Inferior parietal cortex (tissue), 1 donor: Measurements from ENCODE around the gene NXPH1.

Source experiments
- DNase-seq: peaks from one replicate; pipeline ENCODE4 v3.0.0-alpha.2; 2016; ENCODE audit errors: extremely low spot score

Gene NXPH1

DNA sequence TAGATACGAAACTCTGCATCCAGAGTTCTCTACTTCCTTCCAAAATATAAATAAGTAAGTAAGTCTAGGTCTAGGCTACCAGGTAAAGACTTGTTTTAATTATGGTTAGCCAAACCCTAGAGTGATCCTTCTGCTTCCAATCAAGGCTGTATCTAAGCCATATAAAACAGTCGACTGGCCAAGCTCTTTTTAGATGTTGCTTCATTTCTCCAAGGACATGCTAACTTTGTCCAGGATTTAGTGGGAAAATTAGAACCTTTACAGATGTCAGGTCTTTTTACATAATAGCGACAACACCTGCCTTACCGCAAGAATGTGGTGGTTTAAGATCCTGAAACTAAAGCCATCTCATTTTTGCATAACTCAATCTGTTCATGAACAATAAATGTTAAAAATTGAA, 156.8 kb downstream of the NXPH1 start:
- DNase-seq, result no peak

DNA sequence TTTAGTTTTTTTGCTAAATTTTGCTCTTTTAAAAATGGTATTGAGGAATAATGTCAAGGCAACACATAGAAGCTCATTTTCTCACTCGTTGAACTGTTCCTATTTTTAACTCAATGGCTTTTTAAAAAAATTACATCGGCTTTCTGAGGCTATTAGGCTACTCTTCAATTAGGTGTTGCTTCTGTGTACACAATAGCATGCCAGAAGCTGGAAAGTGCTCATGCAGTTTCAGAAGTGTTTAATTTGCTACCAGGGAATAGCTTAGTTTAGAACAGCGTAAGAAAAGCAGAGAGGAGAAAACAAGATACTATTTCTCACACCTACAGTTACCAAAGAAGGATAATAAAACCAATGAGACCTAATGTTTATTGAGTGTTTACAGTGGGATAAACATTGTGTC, 157.4 kb downstream of the NXPH1 start:
- DNase-seq, result no peak

DNA sequence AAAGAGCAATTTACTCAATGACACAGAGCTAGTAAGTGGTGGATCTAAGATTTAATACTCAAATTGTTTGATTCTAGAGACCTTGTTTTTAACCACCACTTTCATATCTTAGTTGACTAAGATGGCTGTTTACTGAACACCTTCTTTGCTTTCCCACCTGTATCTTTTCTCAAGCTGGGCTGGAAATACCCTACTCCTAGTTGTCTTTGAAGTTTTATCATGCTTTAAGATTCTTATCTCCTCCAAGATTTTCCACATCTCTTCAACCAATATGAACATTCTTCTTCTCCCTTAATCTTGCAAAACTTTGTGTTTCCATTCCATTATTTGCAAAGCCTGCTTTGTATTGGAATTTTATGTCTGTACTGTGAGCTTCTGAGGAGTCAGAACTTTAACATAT, 157.9 kb downstream of the NXPH1 start:
- DNase-seq, result no peak

DNA sequence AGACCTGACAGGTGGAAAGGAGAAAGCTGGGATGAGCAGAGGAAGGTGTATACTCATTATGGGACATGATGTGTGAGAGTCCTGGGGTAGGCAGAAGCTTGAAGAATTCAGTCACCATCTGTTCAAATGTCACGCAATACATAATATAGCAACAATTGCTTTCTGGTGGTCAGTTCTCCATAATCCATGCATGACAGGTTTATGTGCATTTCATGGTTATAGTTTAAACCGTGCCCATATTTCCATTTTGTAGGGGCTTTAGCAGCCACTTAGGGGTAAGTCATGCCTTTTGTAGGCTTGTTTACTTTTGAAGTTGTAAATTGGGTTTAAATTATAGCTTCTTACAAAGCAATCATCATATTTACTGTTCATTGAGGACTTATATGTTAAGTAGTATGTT, 158.8 kb downstream of the NXPH1 start:
- DNase-seq, result no peak

DNA sequence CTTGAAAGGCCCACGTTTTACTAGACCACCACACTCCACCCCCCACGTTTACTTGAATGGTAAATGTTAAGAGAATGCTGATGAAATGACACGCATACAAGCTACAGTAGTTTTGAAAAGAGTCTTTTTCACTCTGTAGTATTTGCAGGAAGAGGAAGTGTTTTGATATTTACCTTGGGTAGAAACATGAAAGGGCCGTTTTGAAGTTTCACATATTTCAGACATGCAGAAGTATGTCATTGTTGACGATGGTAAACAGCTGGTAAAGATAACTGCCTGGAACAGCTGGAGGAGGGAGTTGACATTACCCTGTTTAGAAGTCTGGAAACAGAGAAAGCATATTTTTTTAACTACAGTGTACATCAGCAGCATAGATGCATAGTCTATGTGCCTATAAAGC, 160.7 kb downstream of the NXPH1 start:
- DNase-seq, result no peak

DNA sequence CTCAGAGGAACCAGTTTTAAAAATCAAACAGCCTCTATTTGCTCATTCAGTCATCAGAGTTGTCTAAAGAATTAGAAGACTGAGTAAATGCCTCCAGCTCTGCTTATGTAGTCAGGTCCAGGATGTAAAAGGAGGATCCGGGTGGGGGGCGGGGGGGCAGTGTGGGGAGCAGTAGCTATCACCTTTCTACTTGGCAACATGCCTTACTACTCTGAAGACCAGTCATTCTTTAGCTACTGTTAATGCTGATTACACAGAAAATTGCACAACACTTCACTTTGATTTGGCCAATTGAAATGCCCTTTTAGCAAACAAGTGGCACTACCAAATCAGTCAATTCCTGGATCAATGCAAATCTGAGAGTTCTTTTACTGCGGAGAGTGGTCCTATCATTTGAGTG, 164.2 kb downstream of the NXPH1 start:
- DNase-seq, result no peak

DNA sequence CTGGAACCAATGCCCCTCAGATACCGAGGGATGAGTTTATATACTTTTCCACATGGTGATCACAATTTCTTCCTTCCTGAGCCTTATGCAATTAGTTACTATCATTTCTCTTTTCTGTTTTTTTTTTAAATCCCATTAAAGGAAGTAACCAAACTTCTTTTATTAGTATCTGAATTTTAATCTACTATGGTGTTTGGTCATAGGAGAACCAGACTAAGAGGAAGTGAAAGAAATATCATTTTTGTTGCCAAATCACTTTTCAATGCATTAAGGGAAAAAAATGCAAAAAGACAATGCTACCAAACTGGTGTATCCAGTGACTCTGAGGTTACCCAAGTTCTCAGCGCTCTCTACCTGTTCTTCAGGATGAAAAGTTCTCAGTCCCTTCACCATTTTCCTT, 167.7 kb downstream of the NXPH1 start:
- DNase-seq, result no peak

DNA sequence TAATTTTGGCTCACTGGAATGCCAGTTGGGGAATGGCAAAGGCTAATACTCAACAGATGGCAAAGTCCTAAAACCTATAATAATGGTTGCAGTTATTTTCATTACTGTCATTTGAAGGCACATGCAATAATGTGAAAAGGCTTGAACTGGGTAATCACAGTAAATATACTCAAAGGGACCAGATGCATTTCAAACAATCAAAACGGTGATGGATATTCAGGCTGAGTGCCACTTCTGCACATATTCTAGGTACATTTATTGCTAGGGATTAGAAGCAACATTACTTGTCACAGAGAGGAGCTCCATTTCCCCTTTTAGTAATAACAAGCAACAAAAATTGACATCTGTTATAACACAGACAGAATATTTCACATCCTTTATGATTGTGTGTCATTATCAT, 171.8 kb downstream of the NXPH1 start:
- DNase-seq, result no peak

DNA sequence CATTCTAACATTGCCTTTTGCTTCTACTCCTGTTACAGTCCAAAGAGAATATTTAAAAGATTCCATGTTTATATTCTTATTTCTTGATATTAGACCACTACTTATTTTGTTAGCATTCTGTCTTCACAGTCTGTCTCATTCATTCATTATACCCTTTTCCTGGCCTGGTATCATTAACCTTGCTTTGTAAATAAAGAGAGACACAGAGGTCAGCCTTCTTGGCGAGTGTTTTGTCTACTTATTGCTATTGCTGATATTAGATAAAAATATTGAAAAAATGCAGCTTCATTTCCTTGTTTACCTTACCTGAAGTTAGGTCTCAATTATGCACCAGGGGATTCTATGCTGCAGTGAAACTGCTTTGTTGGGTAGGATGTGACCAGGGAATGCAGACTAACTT, 179.2 kb downstream of the NXPH1 start:
- DNase-seq, result no peak

DNA sequence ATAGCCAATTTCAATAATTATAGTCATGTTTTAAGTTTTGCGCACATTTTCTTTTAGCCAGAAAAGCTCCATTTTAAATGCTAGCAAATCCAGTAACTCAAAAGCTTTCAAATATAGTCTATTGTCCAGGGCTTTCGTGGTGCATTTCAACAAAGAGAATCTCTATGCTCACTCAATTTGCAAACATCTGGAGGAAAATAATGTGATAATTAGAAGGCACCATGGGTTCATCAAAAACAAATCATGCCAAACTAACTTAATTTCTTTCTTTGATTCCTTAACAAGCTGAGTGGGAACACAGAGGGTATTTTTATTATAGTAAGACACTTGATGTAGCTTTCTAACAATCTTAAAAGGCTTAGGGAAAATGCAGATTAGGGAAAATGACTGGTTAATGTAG, 179.8 kb downstream of the NXPH1 start:
- DNase-seq, result no peak

DNA sequence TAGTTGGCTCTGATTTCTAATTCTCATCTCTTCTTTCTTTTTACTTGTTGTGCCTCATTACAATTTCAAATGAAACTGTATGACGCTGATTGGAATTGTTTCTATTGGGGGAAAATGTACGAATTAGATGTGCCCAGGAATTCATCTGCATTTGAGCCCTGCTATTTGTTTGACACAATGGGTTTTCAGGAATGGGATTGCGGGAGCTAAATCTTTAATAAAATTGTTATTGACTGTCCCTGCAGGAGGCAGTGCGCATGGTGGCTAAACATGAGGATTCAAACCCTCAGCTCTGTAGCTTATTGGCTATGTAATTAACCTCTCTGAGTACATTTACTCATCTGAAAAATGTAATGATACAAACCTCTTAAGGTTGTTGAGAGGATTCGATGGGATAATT, 181.6 kb downstream of the NXPH1 start:
- no peak for DNase-seq

DNA sequence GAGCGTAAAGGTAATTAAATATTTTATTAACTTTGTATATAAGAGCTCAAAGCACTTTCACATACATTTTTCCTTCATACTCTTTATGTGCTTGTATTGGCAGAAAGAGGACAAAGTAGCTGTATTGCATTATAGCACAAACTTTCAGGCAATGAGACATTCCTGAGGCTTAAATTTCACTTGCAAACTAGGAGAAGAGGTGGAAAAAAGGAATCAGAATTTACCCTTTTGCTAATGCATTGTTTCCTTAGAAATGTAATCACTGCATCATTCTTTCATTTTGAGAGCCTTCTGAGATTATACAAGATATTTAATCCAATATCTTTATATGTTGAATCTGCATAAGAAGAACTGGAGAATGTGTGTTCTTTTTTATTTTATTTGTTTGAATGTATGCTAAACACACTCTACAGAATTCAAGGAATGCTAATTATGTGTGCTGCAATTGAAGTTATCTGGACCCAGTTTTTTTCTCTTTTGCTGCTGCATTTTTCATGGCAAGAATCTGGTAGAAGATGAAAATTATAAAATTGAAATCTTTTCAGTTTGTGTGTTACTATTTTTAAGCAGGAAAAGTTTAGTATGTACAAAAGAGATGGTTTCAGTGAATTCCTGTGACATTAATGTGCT, 185.1 kb downstream of the NXPH1 start:
- no peak for DNase-seq

DNA sequence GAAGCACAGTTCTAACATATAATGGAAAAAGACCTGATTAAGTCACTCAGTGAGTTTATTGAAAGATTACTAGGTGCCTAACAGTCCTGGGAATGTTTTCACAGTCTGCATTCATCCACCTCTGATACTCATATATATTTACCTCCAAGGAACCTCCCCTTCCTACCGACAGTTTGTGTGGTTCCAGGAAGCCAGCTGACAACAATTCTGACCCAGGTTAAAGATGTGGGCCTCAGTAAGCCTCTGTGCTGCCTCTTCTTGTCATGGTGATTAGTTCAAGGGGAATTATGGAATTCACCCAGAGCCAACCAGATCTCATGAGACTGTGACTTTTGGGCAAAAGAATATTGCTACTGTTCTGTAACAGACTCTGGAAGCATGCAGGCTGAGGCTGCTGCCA, 186.8 kb downstream of the NXPH1 start:
- DNase-seq, result no peak

DNA sequence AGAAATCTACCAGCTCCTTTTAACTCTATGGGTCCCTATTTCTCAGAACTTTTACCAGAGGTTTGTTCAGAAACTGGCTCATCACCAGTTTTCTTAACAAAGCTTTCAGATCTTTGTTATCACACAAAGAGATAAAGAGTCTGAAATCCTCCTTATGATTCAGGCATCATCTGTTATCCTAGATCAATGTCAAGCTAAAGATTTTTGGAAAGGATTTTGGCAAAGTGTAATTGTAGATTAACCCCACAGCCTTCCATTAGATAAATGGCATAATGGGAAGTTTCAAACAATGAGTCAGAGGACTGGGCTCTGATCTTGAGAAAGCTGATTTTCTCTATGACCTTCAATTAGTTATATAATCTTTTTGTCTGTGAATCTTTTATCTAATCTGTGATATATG, 192.2 kb downstream of the NXPH1 start:
- DNase-seq, result no peak

DNA sequence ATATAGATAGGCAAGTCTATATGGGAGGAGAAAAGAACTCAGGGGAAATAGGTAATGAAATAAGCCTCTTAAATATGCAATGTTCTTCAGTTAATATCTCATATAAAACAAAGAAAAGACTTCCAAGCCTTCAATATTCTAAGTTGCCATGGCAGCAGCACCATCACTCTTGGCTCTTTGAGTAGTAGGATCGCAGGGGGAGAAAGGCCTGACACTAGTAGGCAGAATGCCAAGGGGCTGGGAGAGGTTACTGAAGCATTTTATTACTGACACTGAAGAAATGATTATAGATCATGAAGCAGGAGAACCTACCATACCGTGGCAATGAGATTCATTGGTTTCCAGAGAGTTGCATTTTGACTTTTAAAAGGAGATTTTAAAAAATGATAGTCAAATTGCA, 193.9 kb downstream of the NXPH1 start:
- DNase-seq, result no peak

DNA sequence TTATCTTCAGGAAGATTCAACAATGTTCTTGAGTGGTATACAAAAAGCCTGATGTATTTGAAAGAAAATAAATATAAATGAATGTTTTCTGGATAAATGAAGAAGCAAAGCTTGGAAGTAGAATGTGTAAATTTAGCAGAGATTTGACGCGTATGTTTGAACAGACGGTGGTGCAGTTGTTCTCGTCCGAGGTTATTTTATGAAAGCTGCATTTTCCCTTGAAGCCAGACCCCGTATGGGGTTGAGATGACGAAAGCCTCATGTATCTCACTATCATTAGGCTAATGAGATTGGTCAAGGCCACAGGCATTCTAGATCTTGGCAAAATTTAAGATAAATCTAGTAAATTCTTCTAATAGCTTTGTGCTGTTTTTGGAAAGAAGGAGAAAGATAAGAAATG, 195.2 kb downstream of the NXPH1 start:
- DNase-seq, result no peak

DNA sequence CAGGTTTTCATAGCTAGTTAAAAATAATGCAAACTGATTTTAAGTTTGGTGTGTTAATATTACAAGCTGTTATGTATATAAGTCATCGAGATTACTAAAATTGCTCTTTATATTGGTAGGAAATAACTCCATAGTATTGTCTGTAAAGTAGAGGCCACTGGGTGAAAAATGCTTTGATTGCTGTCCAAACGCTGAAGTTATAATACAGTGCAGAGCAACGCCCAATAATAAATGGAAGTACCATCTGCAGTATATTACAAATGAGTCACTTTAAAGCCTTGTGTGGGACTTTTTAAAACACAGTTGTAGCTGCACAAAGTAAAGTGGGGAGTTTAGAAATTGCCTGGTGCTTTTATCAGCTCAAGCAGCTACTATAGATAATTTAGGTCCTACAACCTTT, 196.1 kb downstream of the NXPH1 start:
- DNase-seq, result no peak

DNA sequence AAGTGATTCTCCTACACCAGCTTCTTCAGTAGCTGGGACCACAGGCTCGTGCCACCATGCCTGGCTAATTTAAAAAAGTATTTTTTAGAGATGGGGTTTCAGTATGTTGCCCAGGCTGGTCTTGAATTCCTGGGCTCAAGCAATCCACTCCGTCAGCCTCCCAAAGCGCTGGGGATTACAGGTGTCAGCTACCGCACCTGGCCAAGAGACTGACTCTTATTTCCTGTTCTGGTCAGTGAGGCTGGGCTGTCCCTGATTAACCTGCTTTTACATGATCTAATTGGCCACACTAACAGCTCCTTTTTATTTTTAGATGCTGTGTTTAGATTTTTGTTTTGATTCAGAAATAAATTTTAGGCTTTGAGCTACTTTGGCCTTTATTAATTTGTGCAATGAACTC, 203.9 kb downstream of the NXPH1 start:
- DNase-seq, result no peak

DNA sequence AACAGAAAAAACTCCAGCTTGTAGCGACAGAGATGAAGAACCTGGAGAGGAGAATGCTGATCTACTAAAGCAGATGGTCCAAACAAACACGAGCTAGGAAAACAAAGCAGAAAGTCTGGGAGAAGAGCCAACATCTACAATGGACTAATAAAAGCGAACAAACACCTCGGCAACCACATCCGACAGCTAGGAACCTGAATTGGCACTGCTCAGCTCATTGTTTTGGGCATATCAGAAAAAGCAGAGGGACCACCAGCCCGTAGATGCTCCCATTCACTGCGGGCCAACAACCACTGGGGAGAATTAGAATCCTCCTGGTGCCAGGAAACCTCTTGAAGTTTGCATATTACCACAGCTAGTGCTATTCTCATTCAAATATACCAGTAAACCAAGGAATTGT, 204.7 kb downstream of the NXPH1 start:
- DNase-seq, result no peak

DNA sequence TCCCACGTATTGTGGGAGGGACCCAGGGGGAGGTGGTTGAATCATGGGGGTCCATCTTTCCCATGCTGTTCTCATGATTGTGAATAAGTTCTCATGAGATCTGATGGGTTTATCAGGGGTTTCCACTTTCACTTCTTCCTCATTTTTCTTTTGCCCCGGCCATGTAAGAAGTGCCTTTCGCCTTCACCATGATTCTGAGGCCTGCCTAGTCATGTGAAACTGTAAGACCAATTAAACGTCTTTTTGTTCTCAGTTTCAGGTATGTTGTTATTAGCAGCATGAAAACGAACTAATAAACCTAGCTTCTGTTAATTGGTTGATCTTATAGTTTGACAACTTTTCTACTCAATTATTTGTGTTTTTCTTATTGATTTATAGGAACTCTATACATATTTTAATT, 206.3 kb downstream of the NXPH1 start:
- DNase-seq, result no peak

DNA sequence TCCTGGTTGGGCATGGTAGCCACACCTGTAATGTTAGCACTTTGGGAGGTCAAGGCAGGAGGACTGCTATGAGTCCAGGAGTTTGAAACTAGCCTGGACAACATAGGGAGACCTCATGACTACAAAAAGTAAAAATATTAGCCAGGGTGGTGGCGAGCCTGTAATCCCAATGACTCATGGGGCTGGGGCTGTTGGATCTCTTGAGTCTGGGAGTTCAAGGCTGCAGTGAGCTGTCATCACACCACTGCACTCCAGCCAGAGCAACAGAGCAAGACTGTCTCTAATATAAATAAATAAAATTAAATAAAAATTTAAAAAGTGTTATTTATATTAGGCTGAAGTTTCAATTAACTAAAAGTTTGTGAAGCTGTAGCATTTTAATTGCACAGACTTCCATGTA, 207.3 kb downstream of the NXPH1 start:
- no peak for DNase-seq

DNA sequence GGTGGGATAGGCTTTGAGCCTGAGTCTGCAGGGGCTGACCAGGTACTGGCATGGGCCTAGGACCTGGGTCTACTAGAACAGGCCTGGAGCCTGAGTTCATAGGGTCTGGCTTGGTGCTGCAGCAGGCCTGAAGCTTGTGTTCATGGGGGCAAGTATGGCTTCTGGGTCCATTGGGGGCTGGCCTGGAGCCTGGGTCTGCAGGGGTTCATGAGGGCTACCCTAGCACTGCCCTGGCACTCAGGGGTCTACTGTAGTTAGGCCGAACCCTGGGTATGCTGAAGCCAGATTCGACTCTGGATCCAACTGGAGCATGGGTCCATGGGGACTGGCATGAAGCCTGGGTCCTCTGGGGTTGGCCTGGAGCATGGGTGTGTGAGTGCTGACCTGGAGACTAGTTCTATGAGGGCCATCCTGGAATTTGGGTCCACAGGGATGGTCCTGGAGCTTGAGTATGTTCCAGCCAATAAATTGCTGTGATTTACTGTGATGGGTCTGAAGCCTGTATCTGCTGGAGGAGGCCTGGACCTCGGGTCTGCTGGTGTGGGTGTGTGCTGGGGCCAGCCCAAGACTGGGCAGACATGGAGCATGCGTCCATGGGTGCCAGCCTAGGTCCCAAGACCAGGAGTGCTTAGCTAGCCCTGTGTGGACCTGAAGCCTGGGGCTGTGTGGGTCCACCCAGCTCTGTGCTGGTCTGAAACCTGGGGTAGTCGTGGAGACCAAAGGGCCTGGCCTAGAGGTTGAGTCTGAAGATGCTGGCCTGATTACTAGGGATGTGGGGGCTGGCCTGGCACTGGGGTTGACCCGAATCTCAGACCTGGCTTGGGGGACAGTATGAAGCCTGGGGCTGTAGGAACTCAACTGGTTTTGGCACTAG, 235.5 kb downstream of the NXPH1 start:
- no peak for DNase-seq

DNA sequence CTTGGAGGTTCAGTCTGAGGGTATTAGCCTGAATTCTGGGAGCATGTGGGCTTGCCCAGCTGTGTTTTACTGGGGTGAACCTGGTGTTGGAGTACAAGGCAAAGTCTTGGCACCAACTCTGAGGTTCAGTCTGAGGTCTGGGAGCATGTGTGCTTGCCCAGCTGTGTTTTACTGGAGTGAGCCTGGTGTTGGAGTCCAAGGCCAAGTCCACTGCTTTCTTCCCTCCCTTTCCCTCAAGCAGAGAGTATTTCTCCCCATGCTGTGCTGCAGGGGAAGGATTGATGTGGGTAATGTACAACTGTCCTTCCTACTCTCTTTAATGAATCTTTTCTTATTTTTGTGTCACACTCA, 236.1 kb downstream of the NXPH1 start:
- no peak for DNase-seq

DNA sequence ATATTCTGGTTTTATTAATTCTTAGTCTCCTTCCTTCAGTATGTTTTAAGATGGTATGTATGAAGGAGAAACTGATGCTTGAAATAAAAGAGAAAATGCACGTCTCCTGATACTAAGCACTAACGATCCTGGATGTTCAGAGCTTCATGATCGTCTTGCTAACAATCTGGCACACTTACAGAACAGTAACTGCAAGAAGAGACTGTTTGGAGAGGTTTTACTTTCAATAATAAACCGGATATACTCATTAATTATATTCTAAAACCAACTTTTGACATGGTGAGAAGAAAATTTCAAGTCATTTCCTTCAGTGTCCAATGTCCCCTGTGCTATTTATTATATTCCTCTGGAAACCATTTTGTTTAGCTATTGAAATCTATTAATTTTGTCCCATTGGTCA, 251.0 kb downstream of the NXPH1 start:
- DNase-seq, result no peak
